GM12872 (cell line): ENCODE results near the gene ROR1.

Experiments used
- TF ChIP-seq, protein P1 (sequence below): IDR thresholded peaks from 3 replicates; pipeline ENCODE4 v1.5.1; 2011; ENCODE audit warnings: low read depth, mild to moderate bottlenecking, low read length, moderate library complexity; ENCODE audit not compliant: insufficient read depth

Gene ROR1

DNA sequence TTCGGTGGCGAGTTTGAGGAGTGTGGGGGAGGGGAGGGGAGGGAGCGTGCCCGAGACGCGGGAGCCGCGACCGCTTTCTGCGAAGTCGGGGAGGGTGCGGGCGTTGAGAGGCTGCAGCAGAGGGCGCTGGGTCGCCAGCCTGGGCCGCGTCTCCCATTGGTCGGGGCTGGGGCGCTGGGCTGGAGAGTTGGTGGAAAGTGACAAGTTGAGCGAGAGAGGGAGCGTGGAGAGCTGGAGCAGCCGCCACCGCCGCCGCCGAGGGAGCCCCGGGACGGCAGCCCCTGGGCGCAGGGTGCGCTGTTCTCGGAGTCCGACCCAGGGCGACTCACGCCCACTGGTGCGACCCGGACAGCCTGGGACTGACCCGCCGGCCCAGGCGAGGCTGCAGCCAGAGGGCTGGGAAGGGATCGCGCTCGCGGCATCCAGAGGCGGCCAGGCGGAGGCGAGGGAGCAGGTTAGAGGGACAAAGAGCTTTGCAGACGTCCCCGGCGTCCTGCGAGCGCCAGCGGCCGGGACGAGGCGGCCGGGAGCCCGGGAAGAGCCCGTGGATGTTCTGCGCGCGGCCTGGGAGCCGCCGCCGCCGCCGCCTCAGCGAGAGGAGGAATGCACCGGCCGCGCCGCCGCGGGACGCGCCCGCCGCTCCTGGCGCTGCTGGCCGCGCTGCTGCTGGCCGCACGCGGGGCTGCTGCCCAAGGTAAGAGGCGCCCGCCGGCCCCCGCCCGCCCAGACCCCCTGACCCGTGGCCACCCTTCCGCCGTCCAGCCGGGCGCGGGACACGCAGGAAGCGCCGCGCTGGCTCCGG is at the start of gene ROR1:
Gene ROR1 (plus strand): TSS at position 203 of the 802 bp plus-strand sequence.
- TF ChIP-seq, protein P1, sequence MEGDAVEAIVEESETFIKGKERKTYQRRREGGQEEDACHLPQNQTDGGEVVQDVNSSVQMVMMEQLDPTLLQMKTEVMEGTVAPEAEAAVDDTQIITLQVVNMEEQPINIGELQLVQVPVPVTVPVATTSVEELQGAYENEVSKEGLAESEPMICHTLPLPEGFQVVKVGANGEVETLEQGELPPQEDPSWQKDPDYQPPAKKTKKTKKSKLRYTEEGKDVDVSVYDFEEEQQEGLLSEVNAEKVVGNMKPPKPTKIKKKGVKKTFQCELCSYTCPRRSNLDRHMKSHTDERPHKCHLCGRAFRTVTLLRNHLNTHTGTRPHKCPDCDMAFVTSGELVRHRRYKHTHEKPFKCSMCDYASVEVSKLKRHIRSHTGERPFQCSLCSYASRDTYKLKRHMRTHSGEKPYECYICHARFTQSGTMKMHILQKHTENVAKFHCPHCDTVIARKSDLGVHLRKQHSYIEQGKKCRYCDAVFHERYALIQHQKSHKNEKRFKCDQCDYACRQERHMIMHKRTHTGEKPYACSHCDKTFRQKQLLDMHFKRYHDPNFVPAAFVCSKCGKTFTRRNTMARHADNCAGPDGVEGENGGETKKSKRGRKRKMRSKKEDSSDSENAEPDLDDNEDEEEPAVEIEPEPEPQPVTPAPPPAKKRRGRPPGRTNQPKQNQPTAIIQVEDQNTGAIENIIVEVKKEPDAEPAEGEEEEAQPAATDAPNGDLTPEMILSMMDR: peak; percentile 40; the same call in 2 of the 3 replicates

DNA sequence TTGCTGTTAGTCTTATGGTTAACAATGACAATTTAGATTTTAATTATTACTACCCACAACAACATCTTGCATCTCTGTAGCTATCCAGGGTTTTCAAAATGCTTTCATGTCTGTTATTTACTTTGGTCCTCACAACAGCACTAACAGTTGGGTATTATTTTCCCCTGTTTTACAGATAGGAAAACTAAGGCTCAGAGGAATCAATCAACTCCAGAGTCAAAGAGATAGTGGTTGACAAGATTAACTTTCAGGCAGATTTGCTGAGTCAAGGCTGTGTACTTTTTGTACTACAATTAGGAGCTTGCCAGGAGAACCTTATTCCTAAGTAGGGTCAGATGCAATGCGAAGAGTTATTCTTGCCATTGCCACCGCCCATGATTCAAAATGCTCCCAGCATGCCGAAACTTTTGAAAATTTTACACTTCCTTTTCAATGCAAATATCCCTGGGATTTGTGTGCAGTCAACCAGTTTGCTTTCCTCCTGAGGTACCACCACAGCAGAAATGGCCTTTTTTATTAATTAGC is 49.4 kb upstream of the ROR1 start:
- TF ChIP-seq, protein P1: no peak

DNA sequence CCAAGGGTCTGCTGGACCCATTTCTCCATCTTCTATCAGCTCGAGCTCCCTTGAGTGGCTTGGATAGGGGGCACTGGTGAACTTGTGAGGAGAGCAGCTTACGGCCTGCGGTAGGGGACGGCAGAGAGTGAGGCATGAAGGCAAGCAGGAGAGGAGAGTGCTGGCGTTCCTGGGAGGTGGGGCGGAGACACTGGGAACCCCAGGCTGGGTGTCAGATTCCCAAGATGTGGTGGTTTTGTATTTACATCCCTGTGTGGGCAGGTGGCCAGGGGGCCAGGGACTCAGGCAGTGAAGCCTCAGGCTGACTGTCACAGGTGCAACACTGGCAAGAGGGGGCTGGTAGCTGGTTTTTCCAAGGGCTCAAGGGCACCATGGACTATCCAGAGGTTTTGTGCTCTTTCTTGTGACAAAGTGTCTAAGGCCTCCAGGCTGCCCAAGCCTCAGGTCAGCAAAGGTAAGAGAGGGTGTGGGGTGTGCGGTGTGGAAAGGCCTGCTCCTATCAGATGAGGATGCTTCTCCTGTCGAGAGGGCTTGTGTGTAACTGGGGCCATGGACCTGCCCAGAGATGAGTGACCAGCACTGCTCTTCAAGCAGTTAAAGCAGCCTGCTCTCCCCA is 45.1 kb upstream of the ROR1 start:
- TF ChIP-seq, protein P1: no peak

DNA sequence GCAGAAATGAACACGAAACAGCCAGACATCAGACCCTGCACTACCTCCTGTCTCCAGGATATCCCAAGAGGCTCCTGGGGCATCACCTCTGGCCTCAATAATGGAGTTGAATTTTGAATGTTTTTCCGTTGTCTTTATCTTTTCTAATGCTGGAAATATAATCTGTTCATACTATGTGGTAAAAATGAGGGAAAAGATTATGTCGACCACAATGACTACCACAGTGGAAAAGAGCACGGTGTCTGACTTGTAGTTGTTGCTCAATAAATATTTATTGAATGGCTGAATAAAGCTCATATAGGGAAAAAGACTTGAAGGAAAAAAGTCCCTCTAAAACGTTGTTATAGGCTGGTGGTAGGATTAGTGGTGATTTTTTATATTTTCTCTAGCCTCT is 44.6 kb upstream of the ROR1 start:
- TF ChIP-seq, protein P1: no peak

DNA sequence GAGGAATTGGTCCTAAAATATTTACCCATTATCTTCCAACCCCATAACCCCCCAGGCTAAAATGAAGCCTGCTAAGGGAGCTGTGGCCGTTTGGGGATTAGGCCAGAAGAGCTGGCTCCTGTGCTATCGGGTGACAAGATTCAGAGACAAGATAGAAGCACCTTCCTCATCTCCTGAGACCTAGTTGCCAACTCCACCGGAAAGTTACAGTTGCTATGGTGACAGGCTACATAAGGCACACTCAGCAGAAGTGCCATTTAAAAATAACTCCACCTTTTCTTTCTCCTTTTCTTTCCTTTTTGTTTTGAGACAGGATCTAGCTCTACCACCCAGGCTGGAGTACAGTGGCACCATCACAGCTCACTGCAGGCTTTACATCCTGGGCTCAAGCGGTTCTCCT is 43.6 kb upstream of the ROR1 start:
- TF ChIP-seq, protein P1: no peak

DNA sequence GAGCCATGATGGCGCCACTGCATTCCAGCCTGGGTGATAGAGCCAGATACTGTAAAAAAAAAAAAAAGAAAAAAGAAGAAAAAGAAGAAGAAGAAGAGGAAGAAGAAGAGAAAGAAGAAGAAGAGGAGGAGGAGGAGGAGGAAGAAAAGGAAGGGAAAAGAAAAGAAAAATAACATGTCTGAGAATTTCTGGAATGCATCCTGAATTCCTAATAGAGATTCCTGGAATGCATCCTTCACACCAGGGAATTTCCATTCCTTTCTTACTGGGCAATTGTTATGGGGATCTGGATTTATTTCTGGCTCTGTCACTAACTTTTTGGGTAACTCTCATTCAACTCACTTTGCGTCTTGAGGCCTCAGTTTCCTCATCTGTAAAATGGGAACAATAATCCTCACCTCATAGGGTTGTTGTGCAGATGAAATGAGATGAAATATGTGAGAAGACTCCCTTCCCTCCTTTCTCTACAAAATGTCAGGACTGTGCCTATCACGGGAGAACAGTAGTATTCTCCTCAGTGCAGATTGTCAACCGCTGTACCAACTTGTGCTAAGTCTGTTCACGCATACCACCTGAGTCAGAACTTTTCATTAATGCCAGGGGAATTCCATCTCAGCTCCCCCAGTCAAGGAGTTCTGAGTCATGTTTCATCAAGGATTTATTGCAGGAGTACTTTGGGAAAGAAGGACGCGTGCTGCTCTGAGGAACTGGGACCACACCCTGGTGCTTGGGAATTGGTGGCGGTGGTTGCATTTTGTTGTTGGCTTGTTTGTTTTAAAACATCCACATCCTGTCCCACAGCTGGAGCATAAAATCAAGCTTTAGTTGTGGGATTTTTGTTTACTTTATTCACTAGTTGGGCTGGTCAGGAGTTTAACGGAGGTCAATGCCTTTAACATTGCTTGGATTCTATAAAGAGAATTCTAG is 42.4 kb upstream of the ROR1 start:
- TF ChIP-seq, protein P1: no peak

DNA sequence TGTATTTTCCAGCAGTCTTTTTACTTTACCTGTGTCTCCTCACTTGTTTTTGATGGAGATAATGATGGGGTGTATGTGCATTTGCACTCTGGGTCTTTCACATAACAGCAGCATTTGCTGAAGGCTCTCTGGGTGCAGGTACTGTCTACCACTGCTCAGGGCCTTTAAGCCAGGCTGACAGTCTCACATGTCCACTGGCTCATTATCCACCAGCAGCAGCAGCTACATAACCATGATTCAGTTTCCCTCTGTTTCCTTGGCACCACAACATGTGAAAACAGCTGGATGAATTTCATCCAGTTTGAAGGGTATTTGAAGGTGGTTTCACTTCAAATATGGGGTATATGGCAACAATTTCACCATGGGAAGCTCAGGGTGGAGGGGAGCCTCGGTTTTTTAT is 41.2 kb upstream of the ROR1 start:
- TF ChIP-seq, protein P1: no peak
